ENCODE measurements around the gene ALPP. TPM values are rescaled to one million over a fixed set of nuclear protein-coding genes. Genes with fewer than 3 reads are reported as not detected.

The ALPP gene
- total and polyA plus RNA-seq, 4 donors, result 7.0 to 25.8 (median 11.5) TPM

DNA sequence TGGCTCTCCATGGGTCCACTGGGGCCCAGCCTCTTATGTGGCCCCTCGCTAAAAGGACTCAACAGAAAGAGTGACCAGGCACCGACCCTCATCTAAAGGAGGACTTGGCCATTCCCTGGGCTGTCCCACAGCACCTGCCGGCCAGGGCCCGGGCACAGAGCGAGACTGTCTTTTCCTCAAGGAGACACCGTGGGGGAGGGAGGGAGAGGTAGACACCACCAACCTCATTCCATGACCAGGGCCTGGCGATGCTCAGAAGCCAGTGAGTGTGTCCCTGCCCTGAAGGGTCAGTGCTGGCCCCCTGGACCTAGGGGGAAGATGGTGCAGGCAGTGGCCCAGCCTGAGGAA, 39.8 kb upstream of the ALPP start:
- TF ChIP-seq, protein P1, sequence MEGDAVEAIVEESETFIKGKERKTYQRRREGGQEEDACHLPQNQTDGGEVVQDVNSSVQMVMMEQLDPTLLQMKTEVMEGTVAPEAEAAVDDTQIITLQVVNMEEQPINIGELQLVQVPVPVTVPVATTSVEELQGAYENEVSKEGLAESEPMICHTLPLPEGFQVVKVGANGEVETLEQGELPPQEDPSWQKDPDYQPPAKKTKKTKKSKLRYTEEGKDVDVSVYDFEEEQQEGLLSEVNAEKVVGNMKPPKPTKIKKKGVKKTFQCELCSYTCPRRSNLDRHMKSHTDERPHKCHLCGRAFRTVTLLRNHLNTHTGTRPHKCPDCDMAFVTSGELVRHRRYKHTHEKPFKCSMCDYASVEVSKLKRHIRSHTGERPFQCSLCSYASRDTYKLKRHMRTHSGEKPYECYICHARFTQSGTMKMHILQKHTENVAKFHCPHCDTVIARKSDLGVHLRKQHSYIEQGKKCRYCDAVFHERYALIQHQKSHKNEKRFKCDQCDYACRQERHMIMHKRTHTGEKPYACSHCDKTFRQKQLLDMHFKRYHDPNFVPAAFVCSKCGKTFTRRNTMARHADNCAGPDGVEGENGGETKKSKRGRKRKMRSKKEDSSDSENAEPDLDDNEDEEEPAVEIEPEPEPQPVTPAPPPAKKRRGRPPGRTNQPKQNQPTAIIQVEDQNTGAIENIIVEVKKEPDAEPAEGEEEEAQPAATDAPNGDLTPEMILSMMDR (IDR thresholded peaks at IDR 0.05; ENCODE audit: control extremely low read depth, extremely low read depth), result no peak
- no peak overlapping the region for H3K4me3 ChIP-seq

DNA sequence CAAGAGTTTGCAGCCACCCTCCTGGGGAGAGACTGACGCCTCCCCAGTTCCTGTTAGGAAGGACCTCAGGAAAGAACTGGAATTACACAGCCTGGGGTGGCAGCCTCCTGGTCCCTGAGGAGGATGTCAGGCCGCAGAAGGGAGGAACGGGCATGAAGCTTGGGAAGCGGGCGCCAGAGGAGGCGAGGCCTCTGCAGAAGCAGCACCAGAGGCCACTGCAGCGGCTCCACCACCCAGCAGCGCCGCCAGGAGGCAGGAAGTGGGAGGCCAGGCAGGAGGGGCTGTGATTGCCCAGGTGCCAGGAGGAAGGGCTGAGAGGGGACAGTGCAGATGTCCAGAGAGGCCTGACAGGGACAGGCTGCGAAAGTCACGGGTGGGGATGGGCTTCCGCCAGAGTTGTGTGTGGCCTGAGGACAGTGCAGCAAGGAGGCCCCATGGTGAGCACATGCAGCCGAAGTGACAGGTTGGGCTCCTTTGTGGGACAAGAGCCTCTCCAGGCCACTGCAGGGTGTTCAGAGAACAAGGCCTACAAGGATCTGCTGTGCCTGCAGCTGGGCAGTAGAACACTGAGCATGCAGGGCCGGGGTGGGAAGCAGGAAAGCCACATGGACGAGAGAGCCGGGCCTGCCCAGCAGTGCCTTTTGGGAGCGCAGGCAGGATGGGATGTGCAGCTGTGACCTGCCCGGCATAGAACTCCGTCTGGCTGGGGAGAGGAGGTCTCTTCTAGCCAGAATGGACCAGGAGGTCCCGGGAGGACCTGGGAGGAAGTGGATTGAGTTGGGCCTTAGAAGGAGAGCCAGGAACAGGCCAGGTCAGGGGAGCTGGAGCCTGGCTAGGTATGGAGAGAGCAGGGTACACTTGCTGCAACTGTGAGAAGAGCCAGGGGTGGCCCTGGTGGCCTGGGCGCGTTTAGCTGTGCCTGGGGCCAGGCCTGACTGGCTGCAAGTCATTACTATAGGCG, 39.1 kb upstream of the ALPP start:
- WGBS, 2 donors, result 88 to 90% methylated on average over 23 of the region's 23 CpGs
- Histone ChIP-seq H3K27me3 (ENCODE audit: control insufficient read depth in 3 of 3, insufficient read depth in 3 of 3, low read length in 2 of 3) (no peaks in the 10 kb centered on the region), H3K4me3 (no peak overlapping the region), H3K27ac (ENCODE audit: low read depth in 1 of 2, low read length in 1 of 2) (no peak overlapping the region), H3K4me1 (ENCODE audit: control insufficient read depth in 5 of 5, insufficient read depth in 5 of 5, low read length in 5 of 5) (no peaks in the 10 kb centered on the region), H3K36me3 (ENCODE audit: control insufficient read depth in 4 of 4, insufficient read depth in 4 of 4, low read length in 4 of 4) (peaks cover 0 to 8% (median 2%) of the 10 kb centered on the region in 4 donors), H3K9ac (ENCODE audit: insufficient read depth in 1 of 2, low read length in 2 of 2) (no peak overlapping the region), H3K9me3 (ENCODE audit: control insufficient read depth in 4 of 4, insufficient read depth in 3 of 4, low read length in 3 of 4) (no peaks in the 10 kb centered on the region)
- TF ChIP-seq, protein P1 (IDR thresholded peaks at IDR 0.05; ENCODE audit: control extremely low read depth, extremely low read depth), result no peak
- DNase-seq (no peak), ATAC-seq (ENCODE audit: insufficient read depth, low FRiP score) (no peak)

More for the DNA sequence above, 39.8 kb upstream of the ALPP start:
- DNase-seq, result no peak
- Histone ChIP-seq H3K36me3 (ENCODE audit: control insufficient read depth in 4 of 4, insufficient read depth in 4 of 4, low read length in 4 of 4) (peaks cover 0 to 10% (median 2%) of the 10 kb centered on the region in 4 donors), H3K27me3 (ENCODE audit: control insufficient read depth in 3 of 3, insufficient read depth in 3 of 3, low read length in 2 of 3) (no peaks in the 10 kb centered on the region), H3K4me1 (ENCODE audit: control insufficient read depth in 5 of 5, insufficient read depth in 5 of 5, low read length in 5 of 5) (no peaks in the 10 kb centered on the region), H3K9ac (ENCODE audit: insufficient read depth in 1 of 2, low read length in 2 of 2) (no peak overlapping the region), H3K27ac (ENCODE audit: low read depth in 1 of 2, low read length in 1 of 2) (no peak overlapping the region), H3K9me3 (ENCODE audit: control insufficient read depth in 4 of 4, insufficient read depth in 3 of 4, low read length in 3 of 4) (no peaks in the 10 kb centered on the region)
- no peak for ATAC-seq (ENCODE audit: insufficient read depth, low FRiP score)
- 89% methylated on average over 7 of the region's 7 CpGs for WGBS, 2 donors

DNA sequence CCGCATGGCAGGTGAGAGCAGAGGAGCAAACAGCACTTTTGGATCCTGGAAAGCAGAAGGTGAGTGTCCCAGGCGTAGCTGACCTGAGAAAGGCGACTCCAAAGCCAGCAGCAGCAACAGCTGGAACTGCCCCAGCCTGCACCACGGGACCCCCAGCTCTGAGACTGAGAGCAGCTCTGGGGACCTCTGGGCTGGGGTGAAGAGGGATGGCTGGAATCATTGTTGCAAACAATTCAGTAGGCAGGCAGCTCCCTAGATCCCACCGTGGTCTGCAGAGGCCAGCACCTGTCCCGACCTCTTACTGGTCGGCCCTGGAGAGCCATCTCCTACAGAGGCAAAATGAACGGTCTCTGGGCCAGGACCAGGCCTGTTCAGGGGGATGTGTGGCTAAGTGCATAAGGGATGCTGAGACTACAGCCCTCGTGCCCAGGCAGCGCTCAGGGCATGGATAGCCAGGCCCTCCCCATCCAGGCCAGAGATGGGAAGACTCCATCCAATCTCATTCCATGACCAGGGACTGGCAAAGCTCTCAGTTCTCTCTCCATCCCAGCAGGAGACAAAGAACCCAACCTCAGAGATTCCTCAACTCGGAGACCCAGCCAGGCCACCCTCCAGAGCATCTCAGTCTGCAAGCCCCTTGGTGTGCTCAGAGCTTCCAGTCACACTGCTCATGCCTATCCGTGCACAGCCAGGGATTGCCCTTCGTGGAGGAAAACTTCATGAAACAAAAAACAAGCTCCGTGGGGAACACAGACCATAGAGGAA, 38.2 kb upstream of the ALPP start:
- WGBS, 2 donors, result 92 to 93% methylated on average over 14 of the region's 14 CpGs
- Histone ChIP-seq H3K9me3 (ENCODE audit: control insufficient read depth in 4 of 4, insufficient read depth in 3 of 4, low read length in 3 of 4) (no peaks in the 10 kb centered on the region), H3K36me3 (ENCODE audit: control insufficient read depth in 4 of 4, insufficient read depth in 4 of 4, low read length in 4 of 4) (peaks cover 0 to 6% (median 2%) of the 10 kb centered on the region in 4 donors), H3K27ac (ENCODE audit: low read depth in 1 of 2, low read length in 1 of 2) (no peak overlapping the region), H3K9ac (ENCODE audit: insufficient read depth in 1 of 2, low read length in 2 of 2) (no peak overlapping the region), H3K27me3 (ENCODE audit: control insufficient read depth in 3 of 3, insufficient read depth in 3 of 3, low read length in 2 of 3) (no peaks in the 10 kb centered on the region), H3K4me1 (ENCODE audit: control insufficient read depth in 5 of 5, insufficient read depth in 5 of 5, low read length in 5 of 5) (no peaks in the 10 kb centered on the region), H3K4me3 (no peak overlapping the region)
- no peak for ATAC-seq (ENCODE audit: insufficient read depth, low FRiP score)
- TF ChIP-seq, protein P1 (IDR thresholded peaks at IDR 0.05; ENCODE audit: control extremely low read depth, extremely low read depth), result no peak
- no peak for DNase-seq

All from lung (tissue), 12 donors.